Activated CD8-positive, alpha-beta T cell treated with anti-CD3 and anti-CD28 coated beads for 36 hours (primary cell): ENCODE data around the gene PHF24. TPM values are rescaled to one million over a fixed set of nuclear protein-coding genes. Genes with fewer than 3 reads are reported as not detected.
A peak's percentile ranks its signal among the peaks of the same experiment; 100 is the strongest.

Experiments
- ATAC-seq: fragments of 200-7000 bp; cut with Tn5 transposase; one replicate; pipeline ENCODE4 v1.10.0; 2021; ENCODE audit warnings: mild to moderate bottlenecking, moderate library complexity
- CTCF ChIA-PET: fragments of 350-600 bp; sonication (Branson Sonifier 250); formaldehyde crosslinking; loops from one replicate; lab custom pipeline; 2021; ENCODE audit warnings: antibody characterized with exemption; lab: Charles Lee
- POLR2A ChIA-PET: fragments of 350-600 bp; sonication (Branson Sonifier 250); formaldehyde crosslinking; loops from one replicate; lab custom pipeline; 2021; ENCODE audit warnings: antibody characterized with exemption; lab: Charles Lee
- DNase-seq: peaks from one replicate; pipeline ENCODE4 v3.0.0-alpha.2; 2020
- H3K27ac Mint-ChIP-seq: one replicate; pipeline ENCODE4 v1.8.0; 2021; ENCODE audit warnings: mild to moderate bottlenecking, mixed read lengths
- H3K27me3 Mint-ChIP-seq: one replicate; pipeline ENCODE4 v1.8.0; 2021; ENCODE audit warnings: mixed read lengths
- H3K36me3 Mint-ChIP-seq: one replicate; pipeline ENCODE4 v1.8.0; 2021; ENCODE audit warnings: low read depth, mixed read lengths
- H3K4me1 Mint-ChIP-seq: one replicate; pipeline ENCODE4 v1.8.0; 2021; ENCODE audit warnings: low read depth, mixed read lengths
- H3K4me3 Mint-ChIP-seq: one replicate; pipeline ENCODE4 v1.8.0; 2021; ENCODE audit warnings: mild to moderate bottlenecking, moderate library complexity, mixed read lengths
- H3K9me3 Mint-ChIP-seq: one replicate; pipeline ENCODE4 v1.8.0; 2021; ENCODE audit warnings: mixed read lengths
- intact Hi-C: fragments of 100-400 bp; cut with micrococcal nuclease; formaldehyde crosslinking; loops from one replicate; pipeline ENCODE4 v1.10.0; 2022
- total RNA-seq, 2 experiments: library from RNA; stranded (reverse); gene quantifications; one replicate each; pipeline ENCODE4 v1.2.3, GENCODE V29; 2021
- TF ChIP-seq, protein P1 (sequence below): fragments of 200-600 bp; IDR thresholded peaks from one replicate; pipeline ENCODE4 v1.8.0; 2022; ENCODE audit warnings: antibody characterized with exemption, mild to moderate bottlenecking

Gene PHF24
- total RNA-seq, 2 experiments from 2014 or later = 0.11 TPM; not detected in 1

DNA sequence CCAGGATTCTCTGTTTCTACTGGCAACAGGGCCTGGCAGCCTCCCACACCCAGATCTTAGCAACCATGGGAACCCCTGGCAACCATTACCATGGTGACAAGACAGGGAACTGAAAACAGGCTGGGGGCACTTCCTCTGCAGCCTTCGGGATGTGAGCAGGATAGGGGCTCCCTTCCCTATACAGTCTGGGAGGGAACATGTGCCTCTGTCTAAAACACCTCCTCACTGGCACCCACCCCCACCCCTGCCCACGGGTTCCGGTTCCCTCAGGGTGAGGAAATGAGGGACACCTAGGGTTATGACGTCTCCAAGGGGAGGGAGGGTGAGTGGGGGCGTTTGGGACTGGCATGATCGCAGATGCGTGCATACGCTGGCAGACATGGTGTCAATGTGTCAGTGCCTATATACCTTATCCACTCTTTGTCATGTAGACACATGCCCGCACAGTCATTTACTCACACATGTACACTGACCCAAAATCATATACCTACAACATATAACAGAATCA lies 28.5 kb downstream of the PHF24 start:
- H3K27me3 Mint-ChIP-seq = no peaks in the 10 kb centered on the region
- intact Hi-C loops = no loop called here
- ChIA-PET CTCF (interaction anchor here (1.0 to 6.8 kb wide), 2 partner anchors 90 to 226 kb away, joined by 3 to 120 read pairs; a partner anchor contains a TSS), POLR2A (interaction anchor here (1.0 to 1.1 kb wide), 2 partner anchors 15 to 85 kb away, joined by 3 to 4 read pairs; no protein-coding TSS in a partner anchor)
- no peak overlapping the region for H3K4me3 Mint-ChIP-seq
- DNase-seq (peak; percentile 84), ATAC-seq (peak; percentile 14)
- H3K9me3 Mint-ChIP-seq = no peaks in the 10 kb centered on the region
- H3K4me1 Mint-ChIP-seq = peaks cover 66% of the 10 kb centered on the region
- peak overlapping the region; percentile 77 for H3K27ac Mint-ChIP-seq
- peaks cover 6% of the 10 kb centered on the region for H3K36me3 Mint-ChIP-seq
- TF ChIP-seq, protein P1, sequence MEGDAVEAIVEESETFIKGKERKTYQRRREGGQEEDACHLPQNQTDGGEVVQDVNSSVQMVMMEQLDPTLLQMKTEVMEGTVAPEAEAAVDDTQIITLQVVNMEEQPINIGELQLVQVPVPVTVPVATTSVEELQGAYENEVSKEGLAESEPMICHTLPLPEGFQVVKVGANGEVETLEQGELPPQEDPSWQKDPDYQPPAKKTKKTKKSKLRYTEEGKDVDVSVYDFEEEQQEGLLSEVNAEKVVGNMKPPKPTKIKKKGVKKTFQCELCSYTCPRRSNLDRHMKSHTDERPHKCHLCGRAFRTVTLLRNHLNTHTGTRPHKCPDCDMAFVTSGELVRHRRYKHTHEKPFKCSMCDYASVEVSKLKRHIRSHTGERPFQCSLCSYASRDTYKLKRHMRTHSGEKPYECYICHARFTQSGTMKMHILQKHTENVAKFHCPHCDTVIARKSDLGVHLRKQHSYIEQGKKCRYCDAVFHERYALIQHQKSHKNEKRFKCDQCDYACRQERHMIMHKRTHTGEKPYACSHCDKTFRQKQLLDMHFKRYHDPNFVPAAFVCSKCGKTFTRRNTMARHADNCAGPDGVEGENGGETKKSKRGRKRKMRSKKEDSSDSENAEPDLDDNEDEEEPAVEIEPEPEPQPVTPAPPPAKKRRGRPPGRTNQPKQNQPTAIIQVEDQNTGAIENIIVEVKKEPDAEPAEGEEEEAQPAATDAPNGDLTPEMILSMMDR = no peak

GRCh38 chr9:34987160-34987901 lies 29.2 kb downstream of the PHF24 start:
- CTCF ChIA-PET = interaction anchor here (1.0 to 6.8 kb wide), 2 partner anchors 91 to 227 kb away, joined by 3 to 120 read pairs; a partner anchor contains a TSS
- no peaks in the 10 kb centered on the region for H3K27me3 Mint-ChIP-seq
- DNase-seq (peak; percentile 58), ATAC-seq (no peak)
- TF ChIP-seq, protein P1 = no peak
- peaks cover 6% of the 10 kb centered on the region for H3K36me3 Mint-ChIP-seq
- POLR2A ChIA-PET = interaction anchor here (1.0 to 1.1 kb wide), 2 partner anchors 15 to 84 kb away, joined by 3 to 4 read pairs; no protein-coding TSS in a partner anchor
- H3K9me3 Mint-ChIP-seq = no peaks in the 10 kb centered on the region
- intact Hi-C loops = no loop called here
- peak overlapping the region; percentile 77 for H3K27ac Mint-ChIP-seq
- H3K4me1 Mint-ChIP-seq = peaks cover 72% of the 10 kb centered on the region
- H3K4me3 Mint-ChIP-seq = peak overlapping the region; percentile 38

DNA sequence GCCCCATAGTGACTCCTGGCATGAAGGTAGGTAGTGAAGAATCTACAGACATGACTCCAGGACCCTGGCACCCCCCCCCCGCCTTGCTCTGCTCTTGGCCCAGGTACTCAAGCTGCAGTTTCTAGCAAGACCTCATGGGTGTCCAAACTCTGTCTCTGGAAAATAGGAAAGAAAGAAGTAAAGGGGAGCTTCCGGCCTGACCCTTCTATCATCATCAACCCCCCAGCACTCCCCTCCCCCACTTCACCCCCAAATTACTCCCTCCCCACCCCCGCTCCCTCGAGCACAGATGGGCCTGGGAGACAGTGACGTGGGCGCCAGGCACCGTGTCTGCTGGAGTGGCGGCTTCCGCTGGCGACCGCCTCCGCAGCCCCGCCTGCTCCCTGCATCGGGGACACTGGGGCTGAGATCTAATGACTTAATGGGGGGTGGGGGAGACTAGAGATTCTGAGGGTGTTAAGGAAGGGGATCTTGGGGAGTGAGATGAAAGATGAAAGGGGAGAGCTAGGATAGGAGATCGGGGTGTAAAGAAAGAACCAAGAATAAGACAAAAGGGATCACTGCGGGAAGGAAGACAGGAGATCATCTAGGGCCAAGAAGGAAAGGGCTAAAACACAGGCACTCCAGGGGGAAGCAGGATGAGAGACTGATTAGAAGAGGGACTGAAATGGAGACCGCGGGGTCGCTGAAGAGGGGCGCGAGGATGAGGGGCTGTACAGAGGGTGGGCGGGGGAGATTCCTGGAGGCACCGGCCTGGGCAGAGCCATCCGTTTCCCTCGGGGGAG lies 30.3 kb downstream of the PHF24 start:
- H3K4me3 Mint-ChIP-seq = peak overlapping the region; percentile 80
- no peaks in the 10 kb centered on the region for H3K27me3 Mint-ChIP-seq
- POLR2A ChIA-PET = interaction anchor here (0.5 to 1.4 kb wide), 5 partner anchors 13 to 126 kb away, joined by 3 to 7 read pairs (median 4); partner anchors contain the start of gene VCP
- DNase-seq = peak; percentile 80
- no peak for ATAC-seq
- H3K36me3 Mint-ChIP-seq = peaks cover 9% of the 10 kb centered on the region
- TF ChIP-seq, protein P1 = no peak
- intact Hi-C loops = no loop called here
- peaks cover 72% of the 10 kb centered on the region for H3K4me1 Mint-ChIP-seq
- CTCF ChIA-PET = interaction anchor here (1.5 to 3.4 kb wide), 2 partner anchors 9 to 89 kb away, joined by 3 to 15 read pairs; no protein-coding TSS in a partner anchor
- peak overlapping the region; percentile 91 for H3K27ac Mint-ChIP-seq
- H3K9me3 Mint-ChIP-seq = no peaks in the 10 kb centered on the region

- CTCF ChIA-PET = interaction anchor here (1.0 to 3.4 kb wide), 3 partner anchors 8 to 90 kb away, joined by 3 to 15 read pairs (median 3); no protein-coding TSS in a partner anchor
- Mint-ChIP-seq H3K4me3 (peak within 1 kb of the TSS; percentile 80), H3K27me3 (no peaks in the 10 kb centered on the region), H3K27ac (peak within 1 kb of the TSS; percentile 91), H3K9me3 (no peaks in the 10 kb centered on the region), H3K36me3 (peaks cover 12% of the 10 kb centered on the region), H3K4me1 (peaks cover 72% of the 10 kb centered on the region)
- DNase-seq (peak; percentile 98), ATAC-seq (peak; percentile 85)
- intact Hi-C loops = no loop called here
- TF ChIP-seq, protein P1 = no peak
- POLR2A ChIA-PET = interaction anchor here (1.0 to 1.4 kb wide), 4 partner anchors 13 to 103 kb away, joined by 3 to 7 read pairs (median 4); partner anchors contain the start of gene VCP
These were observed 31.2 kb downstream of the PHF24 start, which contains the start of gene DNAJB5 for GRCh38 chr9:34989003-34989945. Gene DNAJB5 (plus strand): TSS chr9:34989745. CDS start chr9:34990631, 886 bp downstream.
